Left renal cortex interstitium (tissue), 4 donors: Measurements from ENCODE around the gene SYTL3. TPM values are rescaled to one million over a fixed set of nuclear protein-coding genes. Genes with fewer than 3 reads are reported as not detected.

Experiments used
- DNase-seq, 4 donors: peaks; one replicate each; pipeline ENCODE4 v3.0.0-alpha.2; 2013; ENCODE audit warnings: low read depth in 4 of 4, low spot score in 2 of 4, missing footprints in 1 of 4
- polyA plus RNA-seq, 4 donors: library from polyadenylated mRNA; unstranded; fragments of 120-200 nt; gene quantifications; one replicate each; pipeline ENCODE4 v1.2.1, GENCODE V29; 2013; ENCODE audit not compliant: insufficient read length in 4 of 4

SYTL3 gene
- polyA plus RNA-seq, 4 donors: 3.3 to 4.8 (median 3.5) TPM

DNA sequence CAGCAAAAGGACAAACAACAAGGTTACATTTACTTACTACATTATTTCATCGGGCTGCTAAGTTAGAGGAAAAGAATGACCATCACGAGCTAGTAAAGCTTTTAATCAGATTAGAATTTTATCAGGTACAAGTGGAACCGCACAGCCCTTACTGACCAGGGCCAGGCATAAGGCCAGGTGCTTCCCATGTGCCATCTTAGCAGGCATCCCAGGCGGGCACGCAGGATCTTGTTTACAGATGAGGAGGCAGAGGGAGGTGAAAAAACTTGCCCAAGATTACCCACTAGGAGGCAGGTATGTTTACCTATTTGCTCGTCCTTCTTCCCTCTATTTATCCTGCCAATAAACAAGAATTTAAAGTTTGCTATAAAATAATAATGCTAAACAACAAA lies 158.6 kb downstream of the SYTL3 start:
- DNase-seq: no peak

DNA sequence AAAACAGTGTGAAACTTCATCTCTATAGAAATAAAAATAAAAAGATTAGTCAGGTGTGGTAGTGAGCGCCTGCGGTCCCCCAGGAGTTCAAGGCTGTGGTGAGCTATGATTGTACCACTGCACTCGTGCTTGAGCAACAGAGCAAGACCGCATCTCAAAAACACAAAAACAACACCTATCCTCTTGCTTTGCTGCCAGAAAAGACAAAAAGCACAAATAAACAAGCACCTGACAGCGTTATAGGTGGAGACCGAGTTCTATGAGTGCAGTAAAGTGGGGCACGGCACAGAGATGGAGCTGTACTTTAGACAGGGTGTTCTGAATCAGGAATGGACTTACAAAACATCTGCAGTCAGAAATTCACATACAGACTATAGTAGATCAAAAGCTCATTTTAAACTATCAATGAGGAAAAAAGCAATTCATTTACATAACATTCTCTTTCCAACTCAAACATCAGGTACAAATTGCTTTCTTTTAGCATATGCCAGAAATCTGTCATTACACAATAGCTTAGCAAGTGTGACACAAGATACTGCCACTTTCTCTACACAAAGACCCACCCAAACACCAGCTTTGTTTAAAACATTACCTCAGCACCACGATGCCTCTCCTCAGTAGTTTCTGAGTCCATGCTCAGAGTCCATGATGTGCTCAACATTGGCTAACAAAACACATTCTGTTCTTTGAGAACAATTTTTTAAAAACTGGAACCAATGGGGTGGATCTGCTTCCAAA lies 159.3 kb downstream of the SYTL3 start:
- no peak for DNase-seq

- no peak for DNase-seq
Measured at GRCh38 chr6:158810155-158811095, 160.6 kb downstream of the SYTL3 start.

- no peak for DNase-seq
Measured at GRCh38 chr6:158812611-158813010, 162.8 kb downstream of the SYTL3 start.

- DNase-seq: no peak
Measured at GRCh38 chr6:158813032-158813431, 163.2 kb downstream of the SYTL3 start.

Other genes with a start within 250 kb of the SYTL3 start
- 10 to 100 TPM; 20.5 to 24.7 (median 22.5) TPM for gene TMEM181, start 90.0 kb upstream of the SYTL3 start, polyA plus RNA-seq
- gene DYNLT1, start 5.3 kb upstream of the SYTL3 start, polyA plus RNA-seq: 100 to 1,000 TPM; 149 to 203 (median 166) TPM
- 100 to 1,000 TPM; 236 to 273 (median 248) TPM for gene EZR, start 169.3 kb downstream of the SYTL3 start, polyA plus RNA-seq